ENCODE data around the gene CD109.
"Not testable (repeated sequence)": the region's sequence is repeated elsewhere in the genome, so short reads cannot be mapped to it uniquely, and the experiment has no call there.

CD109 gene

DNA sequence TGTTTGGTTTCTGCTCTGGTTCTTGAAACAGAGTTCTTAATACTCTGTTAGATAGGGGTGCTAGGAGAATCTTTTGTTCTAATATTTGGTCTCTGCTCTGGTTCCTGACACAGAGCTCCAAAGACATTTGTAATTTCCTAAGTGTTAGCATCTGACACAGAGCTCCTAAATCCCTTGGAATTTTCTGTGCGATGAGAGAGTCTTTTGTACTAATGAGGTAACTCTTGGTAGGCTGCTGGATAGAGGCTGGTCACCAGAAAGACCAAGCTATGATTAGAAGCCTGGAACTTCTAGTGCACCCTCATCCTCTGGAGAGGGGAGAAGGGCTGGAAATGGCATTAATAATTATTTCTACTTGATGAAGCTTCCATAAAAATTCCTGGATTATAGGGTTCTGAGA, 7.7 kb upstream of the CD109 start:
- DNase-seq (ENCODE audit: low spot score) = no peak

- DNase-seq (ENCODE audit: low spot score) = no peak
Observed at GRCh38 chr6:73690056-73690455, 5.9 kb upstream of the CD109 start.

DNA sequence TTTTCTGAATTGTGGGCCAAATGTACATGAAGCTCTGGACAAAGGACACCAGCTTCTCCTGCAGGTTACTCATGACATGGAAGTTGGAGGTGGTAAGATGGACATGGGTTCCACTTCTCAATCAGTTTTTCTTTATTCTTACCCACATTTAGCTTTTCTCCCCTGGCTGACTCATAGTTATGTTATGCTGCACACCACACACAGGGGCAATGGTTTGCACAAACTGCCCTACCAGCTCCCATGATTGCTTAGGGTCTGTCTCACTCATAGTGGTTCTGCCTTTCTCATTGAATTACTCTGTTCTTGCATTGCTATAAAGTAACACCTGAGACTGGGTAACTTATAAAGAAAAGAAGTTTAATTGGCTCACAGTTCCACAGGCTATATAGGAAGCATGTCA, 4.5 kb upstream of the CD109 start:
- no peak for DNase-seq (ENCODE audit: low spot score)

- no peak for DNase-seq (ENCODE audit: low spot score)
Observed at GRCh38 chr6:73694711-73695411, 1.1 kb upstream of the CD109 start.

- no peak for DNase-seq (ENCODE audit: low spot score)
Observed at GRCh38 chr6:73696966-73697655, 1.1 kb downstream of the CD109 start.

GRCh38 chr6:73699676-73700459, 3.9 kb downstream of the CD109 start:
- DNase-seq (ENCODE audit: low spot score) = no peak

DNA sequence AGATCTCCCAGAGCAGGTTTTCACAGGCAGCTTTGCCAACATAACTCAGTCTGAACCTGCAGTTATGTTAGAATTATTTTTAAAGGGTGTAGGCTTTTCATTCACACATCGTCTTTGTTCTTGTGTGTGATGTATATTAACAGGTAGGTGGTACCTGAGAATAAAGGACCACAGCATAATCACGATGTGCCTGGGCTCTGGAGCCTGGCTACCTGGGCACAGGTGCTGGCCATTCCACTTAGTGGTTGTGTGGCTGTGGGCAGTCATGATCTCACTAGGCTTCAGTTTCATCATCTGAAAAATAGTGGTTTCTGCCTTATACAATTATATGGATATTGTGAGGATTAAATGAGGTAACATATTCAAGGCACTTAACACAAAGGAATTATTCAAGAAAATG, 6.4 kb downstream of the CD109 start:
- no peak for DNase-seq (ENCODE audit: low spot score)

DNA sequence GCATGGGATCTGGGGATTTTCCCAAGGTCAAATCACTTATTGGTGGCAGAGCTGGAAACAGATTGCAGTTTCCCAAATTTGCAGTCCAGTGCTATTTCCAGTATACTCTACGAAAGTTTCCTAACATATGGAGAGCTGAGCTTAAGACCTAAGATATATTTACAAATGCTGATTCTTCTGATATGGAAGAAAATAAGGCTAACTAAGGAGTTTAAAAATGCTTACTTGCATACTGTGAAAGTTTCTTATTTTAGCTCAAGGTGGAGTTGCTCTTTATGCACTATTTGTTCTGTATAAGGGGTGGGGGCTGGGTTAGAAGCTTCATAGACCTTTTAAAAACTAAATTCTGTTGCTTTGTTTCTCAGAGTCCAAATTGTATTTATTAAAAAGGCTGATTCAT, 7.5 kb downstream of the CD109 start:
- no peak for DNase-seq (ENCODE audit: low spot score)

DNA sequence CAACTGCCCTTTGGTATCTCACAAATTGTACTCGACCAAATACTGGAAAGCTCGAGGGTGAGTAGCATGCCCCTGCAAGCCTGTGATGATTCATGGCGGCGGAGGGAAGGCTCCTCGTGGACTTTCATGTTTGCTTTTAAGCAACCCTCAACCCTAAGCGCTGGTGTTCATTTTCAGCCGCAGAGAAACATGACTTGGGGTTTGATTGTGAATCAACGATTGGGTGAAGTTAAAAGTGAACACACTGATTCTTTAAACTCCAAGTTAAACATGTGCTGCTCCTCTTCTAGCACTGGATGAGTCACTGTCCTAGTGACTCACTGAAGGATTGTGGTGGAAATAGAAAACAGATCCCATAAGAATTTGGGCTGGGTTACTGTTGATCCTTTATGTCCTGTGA, 8.3 kb downstream of the CD109 start:
- DNase-seq (ENCODE audit: low spot score) = no peak

DNA sequence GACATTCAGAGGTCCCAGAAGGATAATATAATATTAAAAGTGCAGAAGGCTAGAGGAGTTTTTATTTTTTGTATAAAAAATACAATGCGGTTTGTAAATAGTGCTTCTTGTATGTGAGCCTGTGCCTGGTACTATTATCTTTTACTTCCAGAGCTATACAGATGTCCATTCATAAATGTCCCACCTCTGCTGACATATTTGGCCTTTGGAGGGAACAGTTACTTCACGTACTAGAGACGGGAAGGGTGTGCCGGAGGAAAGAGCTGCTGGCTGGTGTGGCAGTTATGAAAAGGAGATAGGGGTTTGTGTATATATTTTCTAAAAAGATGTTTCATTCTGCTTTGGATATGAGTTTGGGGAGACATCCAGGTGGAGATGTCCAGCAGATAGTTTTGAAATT, 8.8 kb downstream of the CD109 start:
- DNase-seq (ENCODE audit: low spot score) = no peak

- no peak for DNase-seq (ENCODE audit: low spot score)
Observed at GRCh38 chr6:73706971-73707370, 11.0 kb downstream of the CD109 start.

- DNase-seq (ENCODE audit: low spot score) = no peak
Observed at GRCh38 chr6:73710470-73710869, 14.5 kb downstream of the CD109 start.

- no peak for DNase-seq (ENCODE audit: low spot score)
Observed at GRCh38 chr6:73710948-73711347, 14.9 kb downstream of the CD109 start.

DNA sequence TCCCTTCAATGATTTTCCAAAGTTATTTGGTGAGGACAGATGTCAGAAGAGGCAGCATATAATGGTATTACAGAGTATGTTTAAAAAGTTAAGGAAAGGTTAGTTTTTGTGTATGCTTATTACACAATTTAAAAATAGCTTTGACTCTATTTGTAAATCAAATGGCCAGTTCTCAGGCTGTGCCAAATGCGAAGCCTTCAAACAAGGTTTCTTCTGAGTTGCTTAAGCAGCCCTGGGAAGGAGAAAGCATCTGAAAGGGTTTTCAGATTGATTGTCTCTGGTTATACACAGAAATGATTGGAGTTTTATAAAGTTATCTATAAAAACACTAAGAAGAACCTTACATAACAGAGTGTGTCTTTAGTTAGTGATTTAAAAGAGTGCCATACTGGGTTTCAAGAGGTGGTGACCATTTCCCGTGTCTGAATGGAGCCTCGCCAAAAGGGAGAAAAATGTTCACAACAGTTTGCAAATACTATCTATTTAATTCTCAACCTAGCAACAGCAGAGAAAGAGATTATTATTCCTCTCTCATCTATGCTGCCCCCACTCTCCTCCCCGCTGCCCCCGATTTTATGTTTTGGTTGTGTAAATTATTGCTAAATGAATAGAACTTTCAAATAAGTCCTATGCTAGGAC, 16.7 kb downstream of the CD109 start:
- DNase-seq (ENCODE audit: low spot score) = no peak

GRCh38 chr6:73713426-73714147, 17.6 kb downstream of the CD109 start:
- no peak for DNase-seq (ENCODE audit: low spot score)

DNA sequence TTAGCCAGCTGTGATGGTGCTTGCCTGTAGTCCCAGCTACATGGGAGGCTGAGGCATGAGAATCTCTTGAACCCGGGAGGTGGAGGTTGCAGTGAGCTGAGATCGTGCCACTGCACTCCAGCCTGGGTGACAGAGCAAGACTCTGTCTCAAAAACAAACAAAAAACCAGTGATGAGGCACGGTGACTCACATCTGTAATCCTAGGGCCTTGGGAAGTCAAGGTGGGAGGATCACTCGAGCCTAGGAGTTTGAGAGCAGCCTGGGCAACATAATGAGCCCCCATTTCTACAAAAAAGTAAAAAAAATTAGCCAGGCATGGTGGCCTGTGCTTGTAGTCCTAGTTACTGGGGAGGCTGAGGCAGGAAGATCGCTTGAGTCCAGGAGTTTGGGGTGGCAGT, 19.1 kb downstream of the CD109 start:
- DNase-seq (ENCODE audit: low spot score) = not testable (repeated sequence)

- no peak for DNase-seq (ENCODE audit: low spot score)
Observed at GRCh38 chr6:73719046-73719445, 23.0 kb downstream of the CD109 start.

DNA sequence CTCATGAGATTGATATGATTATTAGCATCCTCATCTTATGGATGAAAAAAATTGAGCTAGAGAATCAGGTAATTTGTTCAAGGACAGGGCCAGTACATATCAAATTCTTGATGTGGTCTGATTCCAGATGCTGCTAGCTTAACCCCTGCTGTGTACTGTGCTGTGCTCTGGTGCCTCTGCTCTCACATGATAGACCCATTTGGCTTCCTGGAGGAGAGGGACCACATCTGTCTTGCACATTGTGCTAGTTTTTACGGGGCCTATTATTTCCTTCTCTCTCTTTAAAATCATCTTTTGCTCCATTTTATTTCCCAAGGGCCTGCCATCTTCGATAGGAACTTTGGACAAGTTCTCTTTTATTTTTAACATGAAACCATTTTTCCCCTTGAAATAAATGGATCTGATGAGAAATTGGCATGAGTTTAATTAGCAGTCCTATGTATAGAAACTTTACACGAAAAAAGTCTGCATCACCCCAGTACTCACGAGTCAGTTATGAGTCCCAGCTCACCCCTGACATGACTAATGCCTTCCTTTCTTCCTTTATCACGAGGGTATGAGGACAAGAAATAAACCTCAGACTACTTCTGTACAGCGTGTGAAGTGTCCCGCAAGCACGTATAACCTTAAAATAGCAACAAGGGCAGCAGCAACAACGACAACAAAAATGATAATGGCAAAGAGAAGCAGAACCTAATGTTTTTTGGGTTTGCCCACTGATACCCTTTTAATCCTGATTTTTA, 26.5 kb downstream of the CD109 start:
- no peak for DNase-seq (ENCODE audit: low spot score)

- not testable (repeated sequence) for DNase-seq (ENCODE audit: low spot score)
Observed at GRCh38 chr6:73723480-73723879, 27.5 kb downstream of the CD109 start.

DNA sequence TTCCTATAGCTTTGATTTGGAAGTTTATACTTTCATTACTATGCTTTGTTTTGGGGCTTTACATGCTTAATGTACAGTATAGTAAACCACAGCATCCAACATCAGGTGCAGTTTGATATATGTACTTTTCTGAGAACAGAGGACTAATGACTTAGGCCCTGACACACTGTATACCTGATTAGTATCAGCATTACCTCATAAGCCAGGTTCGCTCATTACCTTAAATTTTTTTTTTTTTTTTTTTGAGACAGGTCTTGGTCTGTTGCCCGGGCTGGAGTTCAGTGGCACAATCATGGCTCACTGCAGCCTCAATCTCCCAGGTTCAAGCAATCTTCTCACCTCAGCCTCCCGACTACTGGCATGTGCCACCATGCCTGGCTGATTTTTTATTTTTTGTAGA, 28.4 kb downstream of the CD109 start:
- no peak for DNase-seq (ENCODE audit: low spot score)

DNA sequence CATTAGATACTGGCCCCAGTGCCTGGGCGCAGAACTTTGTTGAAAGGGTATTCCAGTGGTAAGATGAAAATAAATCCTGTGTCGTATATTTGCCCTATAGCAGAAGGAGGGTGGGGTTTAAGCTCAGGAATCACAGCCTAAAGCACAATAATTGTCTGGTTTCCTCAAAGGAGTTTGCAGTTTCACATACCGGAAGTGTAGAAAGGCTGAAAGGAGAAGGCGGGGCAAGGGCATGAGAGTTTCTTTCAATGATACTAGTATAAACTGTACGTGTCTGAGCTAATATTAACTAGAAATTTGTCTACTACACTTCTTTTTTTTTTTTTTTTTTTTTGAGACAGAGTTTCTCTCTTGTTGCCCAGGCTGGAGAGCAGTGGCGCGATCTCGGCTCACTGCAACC, 29.2 kb downstream of the CD109 start:
- DNase-seq (ENCODE audit: low spot score) = peak; percentile 54
